ENCODE data around the gene AGPAT3. TPM values are rescaled to one million over a fixed set of nuclear protein-coding genes. Genes with fewer than 3 reads are reported as not detected.

Gene AGPAT3
- total RNA-seq, 1 experiment from 2014 or later = 14.7 TPM

DNA sequence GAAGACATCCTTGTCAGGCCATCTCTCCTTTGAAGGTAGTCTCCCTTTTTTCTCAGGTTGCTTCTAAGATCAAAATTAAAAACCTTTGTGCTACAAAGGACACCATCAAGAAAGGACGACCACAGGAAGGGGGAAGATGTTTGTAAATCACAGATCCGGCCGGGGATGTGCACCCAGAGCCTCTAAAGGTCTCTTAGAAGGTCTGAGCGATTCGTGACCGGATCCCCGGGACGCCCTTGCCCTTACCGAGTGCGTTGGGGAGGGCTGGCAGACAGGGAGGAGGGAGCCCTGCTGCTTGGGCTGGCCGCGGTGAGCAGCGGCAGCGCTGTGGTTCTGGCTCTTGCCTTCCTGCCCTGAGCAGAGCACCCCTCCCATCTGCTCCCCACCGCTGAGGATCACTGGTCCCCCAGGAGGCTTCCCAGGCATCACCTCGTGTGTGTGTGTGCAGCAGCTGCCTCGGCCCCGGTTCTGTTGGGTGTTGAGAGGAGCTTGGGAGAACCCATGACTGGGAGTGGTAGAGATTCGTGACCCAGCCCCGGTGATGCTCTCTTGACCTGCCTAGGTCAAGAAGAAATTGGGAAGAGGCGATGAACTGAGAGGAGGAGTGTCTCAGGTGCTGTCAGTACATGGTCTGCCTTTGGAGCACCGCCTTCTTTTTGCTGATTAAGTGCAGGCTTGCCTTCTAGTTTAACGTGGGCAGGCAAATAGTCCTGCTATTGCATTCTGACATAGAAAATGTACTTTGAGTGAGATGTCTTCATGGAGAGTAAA is 34.5 kb downstream of the AGPAT3 start:
- no peak for DNase-seq (ENCODE audit: low spot score)
- in situ Hi-C loops (cut with HindIII; ENCODE audit: low sequenced_read_pairs) = no loop called here

DNA sequence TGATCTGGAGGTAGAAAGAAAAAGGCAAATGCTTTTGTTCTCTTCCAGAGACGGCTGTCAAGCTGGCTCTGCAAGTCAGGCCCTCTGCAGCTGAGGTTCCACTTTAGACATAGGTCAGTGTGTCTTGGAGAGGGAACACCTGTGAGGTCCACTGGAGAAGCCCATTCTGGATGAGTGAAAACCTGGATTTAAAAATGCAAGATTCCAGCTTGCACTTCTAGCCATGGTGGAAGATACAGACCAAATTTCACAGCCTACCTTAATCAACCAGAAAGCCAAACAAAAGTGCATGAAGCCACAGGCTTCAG is 35.0 kb downstream of the AGPAT3 start:
- in situ Hi-C loops (cut with HindIII; ENCODE audit: low sequenced_read_pairs) = no loop called here
- DNase-seq (ENCODE audit: low spot score) = no peak

DNA sequence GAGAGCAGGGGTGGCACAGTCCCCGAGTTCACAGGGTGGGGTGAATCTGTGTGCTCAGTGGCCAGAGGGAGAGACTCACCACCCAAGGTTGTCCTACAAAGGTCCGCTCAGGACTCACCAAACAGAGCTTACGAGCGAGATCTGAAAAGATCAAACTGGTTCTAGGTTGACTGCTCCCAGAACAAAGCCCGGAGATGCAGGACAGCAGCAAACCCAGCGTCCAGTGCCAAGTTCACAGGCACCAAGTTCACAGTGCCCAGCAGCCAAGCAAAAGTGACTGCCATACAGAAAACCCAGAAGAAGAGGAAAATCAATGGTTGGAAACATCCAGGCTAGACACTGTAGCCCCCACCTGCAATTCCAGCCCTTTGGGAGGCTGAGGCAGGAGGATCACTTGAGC is 35.7 kb downstream of the AGPAT3 start:
- in situ Hi-C loops (cut with HindIII; ENCODE audit: low sequenced_read_pairs) = no loop called here
- DNase-seq (ENCODE audit: low spot score) = no peak

DNA sequence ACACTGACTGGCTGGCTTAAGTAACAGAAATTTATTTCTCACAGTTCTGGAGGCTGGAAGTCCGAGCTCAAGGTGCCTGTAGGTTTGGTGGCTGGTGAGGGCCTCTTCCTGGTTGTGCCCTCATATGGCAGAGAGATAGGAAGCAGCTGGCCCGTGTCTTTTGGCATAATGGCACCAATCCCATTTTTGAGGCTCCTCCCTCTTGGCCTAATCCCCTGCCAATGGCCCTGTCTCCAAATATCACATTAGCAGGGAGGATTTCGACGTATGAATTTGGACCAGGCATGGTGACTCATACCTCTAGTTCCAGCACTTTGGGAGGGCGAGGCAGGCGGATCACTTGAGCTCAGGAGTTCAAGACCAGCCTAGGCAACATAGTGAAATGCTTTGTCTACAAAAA is 37.4 kb downstream of the AGPAT3 start:
- DNase-seq (ENCODE audit: low spot score) = peak; percentile 36
- in situ Hi-C loops (cut with HindIII; ENCODE audit: low sequenced_read_pairs) = no loop called here

DNA sequence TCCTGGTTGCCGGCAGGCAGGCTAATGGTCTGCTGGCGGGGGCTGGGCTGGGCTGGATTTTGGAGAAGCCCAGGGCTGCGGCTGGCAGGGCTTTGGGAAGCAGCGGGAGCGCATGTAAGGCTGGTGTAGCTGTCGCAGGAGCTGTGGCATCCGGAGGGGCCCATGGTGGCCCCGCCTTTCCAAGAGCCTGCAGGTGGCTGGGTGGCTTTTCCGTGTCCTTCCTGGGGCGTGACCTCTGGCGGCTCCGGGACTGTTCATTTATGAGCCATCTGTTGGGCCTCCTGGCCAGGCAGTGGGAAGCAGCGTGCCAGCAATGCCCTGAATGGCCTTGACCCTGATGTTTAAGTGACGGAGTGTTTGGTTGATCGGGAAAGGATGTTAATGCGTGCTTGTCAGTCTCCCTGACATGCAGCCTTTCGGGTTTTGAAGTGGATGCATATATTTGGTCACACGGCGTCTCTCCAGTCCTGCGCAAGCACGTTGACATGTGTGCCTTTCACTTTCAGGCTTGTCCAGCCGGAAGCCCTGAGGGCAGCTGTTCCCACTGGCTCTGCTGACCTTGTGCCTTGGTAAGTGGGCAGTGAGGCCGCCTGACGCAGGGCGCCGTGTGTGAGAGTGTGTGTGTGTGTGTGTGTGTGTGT is 38.5 kb downstream of the AGPAT3 start:
- DNase-seq (ENCODE audit: low spot score) = peak; percentile 62
- in situ Hi-C loops (cut with HindIII; ENCODE audit: low sequenced_read_pairs) = no loop called here

DNA sequence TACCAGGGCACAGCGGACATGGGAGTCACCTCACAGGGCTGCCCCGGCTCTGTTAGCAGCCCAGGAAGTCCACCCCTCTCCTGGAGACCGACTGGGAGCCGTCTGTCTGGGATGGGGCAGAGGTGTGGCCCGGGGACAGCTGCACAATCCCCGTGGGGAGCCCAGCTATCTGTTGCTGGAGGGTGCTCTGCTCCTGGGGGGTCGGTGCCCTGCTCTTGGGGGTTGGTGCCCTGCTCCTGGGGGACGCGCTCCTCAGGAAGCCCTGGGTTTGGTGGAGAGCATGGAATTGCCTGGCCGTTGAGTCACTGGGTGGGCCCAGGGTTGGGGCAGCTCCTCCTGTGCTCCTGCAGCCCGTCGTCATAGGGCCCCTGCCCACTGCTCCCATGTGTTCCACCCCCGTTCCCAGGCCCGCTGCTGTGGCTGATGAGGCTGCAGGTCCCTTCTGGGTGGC is 39.3 kb downstream of the AGPAT3 start:
- in situ Hi-C loops (cut with HindIII; ENCODE audit: low sequenced_read_pairs) = no loop called here
- DNase-seq (ENCODE audit: low spot score) = no peak

DNA sequence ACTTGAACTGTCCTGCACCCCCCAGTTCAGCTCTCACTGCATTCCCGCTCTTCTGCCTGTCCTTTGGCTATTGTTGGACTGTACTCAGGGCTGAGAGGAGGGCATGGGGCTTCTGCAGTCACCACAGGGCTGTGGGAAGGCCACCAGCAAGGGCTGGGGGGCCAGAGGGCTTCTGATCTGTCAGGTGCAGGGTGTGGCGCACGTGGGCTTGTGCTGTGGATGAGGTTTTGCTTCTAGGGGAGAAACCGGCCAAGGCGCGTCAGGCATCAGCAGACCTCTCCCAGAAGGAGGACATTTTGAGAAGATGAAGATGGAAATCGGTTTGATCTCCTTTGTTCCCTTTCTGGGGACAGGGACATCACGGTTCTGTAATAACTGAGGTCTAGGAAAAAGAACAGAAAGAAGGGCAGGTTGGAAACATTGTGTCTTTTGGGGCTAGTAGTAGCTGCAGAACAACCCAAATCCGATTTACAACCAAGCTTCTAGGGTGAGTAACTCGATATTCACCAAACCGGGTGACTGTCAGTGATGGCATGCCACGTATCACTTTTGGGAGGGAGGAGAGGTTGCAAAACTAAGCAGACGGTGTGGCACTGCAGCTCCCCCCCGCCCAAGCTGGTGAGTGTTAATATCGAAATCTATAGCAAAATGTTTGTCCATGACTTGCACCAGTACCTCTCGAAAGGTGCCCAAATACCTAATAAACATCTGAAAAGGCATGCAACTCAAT is 40.9 kb downstream of the AGPAT3 start:
- no peak for DNase-seq (ENCODE audit: low spot score)
- in situ Hi-C loops (cut with HindIII; ENCODE audit: low sequenced_read_pairs) = no loop called here

DNA sequence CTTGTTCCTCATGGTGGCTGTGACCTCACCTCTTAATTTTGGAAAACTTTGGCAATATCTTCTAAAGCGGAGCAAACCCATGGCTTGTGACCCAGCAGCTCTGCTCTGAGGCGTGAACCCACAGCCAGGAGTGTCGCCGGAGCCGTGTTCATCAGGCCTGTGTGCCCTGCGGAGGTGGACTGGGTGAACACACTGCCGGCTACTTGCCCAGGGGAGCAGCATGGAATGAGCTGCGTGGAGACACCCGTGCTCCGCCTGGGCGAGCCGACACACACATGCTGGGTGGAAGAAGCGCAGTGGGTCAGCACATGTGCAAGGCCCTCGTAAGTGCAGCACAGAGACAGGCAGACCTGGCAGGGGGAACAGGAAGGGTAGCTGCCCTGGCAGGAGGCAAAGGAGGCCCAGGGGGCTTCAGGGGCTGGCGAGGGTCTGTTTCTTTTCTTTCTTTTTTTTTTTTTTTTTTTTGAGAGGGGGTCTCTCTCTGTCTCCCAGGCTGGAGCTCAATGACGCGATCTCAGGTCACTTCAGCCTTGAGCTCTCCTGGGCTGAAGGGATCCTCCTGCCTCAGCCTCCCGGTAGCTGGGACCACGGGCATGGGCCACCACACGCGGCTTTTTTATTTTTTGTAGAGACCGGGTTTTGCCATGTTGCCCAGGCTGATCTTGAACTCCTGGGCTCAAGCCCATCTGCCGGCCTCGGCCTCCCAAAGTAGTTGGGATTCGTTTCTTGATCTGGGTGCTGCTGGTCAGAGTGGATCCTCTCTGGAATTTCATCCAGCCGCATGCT is 41.8 kb downstream of the AGPAT3 start:
- in situ Hi-C loops (cut with HindIII; ENCODE audit: low sequenced_read_pairs) = no loop called here
- DNase-seq (ENCODE audit: low spot score) = no peak

DNA sequence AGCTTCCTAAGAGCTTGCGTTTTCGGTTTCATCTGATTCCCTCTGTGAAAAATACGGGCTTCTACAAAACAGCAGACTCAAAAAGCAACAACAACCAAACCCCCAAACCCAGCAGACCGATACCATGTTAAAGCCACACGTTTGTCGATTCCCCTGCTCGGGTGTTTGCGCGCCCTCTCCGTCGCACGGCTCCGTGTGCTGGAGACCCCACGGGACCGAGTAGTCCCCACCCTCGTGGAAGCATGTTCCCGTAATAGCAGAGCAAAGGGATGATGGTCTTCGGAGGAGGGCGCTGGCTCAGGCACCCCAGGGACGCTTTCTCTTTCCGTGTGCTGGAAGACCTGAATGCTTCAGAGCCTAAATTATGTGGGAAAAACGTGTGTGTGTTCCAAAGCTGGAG is 42.7 kb downstream of the AGPAT3 start:
- in situ Hi-C loops (cut with HindIII; ENCODE audit: low sequenced_read_pairs) = no loop called here
- DNase-seq (ENCODE audit: low spot score) = no peak

DNA sequence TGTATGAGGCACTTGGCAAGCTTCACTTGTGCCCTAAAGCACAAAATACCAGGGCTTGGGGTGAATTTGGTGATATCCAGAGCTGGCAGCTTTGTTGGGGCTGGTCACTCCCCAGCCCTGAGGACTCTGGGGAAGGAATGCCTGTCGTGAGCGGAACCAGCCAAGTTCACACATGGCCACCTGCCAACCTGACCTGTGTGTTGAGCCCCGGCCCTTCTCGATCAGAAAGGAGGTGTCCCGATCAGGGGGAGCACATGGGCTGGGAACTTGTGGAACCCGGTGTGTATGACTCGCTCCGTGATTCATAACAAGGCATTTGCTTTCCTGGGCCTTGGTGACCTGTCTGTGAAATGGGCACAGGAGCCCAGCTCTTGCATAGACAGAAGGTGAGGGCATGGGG is 43.1 kb downstream of the AGPAT3 start:
- no peak for DNase-seq (ENCODE audit: low spot score)
- in situ Hi-C loops (cut with HindIII; ENCODE audit: low sequenced_read_pairs) = no loop called here

DNA sequence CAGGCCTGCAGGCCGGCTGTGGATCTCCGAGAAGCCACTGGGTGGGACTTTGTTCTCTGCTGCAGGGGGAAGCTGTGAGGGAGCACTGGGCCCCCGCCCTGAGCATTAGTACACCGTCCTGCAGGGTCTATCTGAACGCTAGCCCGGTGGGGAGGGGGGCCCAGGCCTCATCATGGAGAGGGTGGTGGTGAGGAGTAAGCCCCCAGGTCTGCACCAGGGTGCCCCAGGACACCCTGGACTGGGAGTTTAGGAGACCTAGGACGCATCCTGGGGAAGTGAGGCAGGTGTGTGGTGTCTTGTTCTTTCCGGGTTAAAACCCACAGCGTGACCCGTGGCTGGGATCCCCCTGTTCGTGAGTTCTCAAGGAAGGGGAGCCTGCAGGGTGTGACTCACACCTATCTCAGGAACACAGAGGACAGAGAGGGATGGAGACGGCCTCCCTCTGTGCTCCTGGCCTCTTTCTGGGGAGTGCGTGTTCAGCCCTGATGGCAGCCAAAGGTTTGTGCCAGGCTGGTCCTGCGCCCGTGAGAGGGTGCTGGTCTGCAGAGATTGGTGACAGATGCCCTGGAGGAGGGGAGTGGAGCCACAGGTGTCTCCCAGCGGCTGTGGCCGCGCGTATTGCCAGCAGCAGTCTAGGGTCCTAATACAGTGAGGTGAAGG is 44.8 kb downstream of the AGPAT3 start:
- in situ Hi-C loops (cut with HindIII; ENCODE audit: low sequenced_read_pairs) = no loop called here

DNA sequence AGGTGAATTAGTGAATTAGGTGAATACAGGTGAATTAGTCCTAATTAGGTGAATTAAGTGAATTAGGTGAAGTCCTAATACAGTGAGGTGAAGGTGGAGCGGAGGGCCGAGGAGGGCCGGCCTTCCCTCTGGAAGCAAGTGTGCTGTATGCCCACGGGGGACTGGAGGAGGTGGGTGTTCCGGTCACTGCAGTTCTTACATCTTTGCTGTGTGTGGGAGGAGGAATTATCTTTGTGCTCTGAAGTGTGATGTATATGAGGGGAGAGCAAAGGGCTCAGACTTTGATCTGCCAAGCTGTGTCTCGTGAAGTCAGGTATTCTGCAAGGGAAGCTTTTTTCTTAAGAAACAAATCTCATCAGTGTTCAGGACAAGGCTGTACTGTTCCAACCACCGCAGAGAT is 45.4 kb downstream of the AGPAT3 start:
- in situ Hi-C loops (cut with HindIII; ENCODE audit: low sequenced_read_pairs) = no loop called here
- DNase-seq (ENCODE audit: low spot score) = no peak

More for the DNA sequence above, 44.8 kb downstream of the AGPAT3 start:
- peak; percentile 67 for DNase-seq (ENCODE audit: low spot score)

DNA sequence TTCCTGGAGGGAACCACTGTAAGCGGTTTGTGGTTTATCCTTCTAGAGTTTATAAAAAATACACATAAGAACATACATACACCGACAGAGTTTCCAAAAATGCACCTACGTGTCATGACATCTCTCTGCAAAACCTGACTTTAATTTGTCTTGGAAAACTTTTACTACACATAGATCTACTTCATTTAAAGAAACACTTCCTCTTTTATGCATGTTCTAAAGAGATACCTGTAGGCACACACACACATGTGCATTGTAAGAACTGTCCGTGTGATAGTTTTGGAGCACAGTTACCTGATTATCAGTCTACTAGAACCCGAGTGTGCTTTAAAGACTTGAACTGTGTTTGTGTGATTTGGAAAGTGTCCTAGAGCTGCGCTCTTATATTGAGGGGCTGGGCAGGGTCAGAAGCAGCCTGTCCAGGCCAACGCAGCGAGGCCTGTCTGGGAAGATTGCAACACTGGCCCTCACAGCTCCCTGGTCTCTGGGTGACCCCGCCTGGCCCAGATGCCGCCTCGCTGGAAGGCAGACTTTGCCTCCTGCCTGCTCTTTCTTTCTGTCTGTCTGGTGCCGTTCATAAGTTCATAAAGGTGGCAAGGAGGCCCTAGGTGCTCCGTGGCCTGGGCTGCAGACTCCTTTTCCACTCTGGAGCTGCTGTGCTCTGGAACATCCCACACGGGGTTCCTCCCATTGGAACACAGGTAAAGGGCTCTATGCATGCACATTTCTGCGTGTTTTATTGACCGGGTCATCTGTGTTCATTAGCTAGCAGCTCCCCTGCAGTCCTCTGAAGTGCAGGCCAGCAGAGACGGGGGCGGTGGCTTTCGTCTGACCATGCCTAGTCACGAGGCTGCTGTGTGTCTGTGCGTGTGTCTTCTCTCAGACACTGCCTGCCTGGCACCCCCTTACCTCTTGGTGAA is 46.3 kb downstream of the AGPAT3 start:
- DNase-seq (ENCODE audit: low spot score) = no peak
- in situ Hi-C loops (cut with HindIII; ENCODE audit: low sequenced_read_pairs) = no loop called here

DNA sequence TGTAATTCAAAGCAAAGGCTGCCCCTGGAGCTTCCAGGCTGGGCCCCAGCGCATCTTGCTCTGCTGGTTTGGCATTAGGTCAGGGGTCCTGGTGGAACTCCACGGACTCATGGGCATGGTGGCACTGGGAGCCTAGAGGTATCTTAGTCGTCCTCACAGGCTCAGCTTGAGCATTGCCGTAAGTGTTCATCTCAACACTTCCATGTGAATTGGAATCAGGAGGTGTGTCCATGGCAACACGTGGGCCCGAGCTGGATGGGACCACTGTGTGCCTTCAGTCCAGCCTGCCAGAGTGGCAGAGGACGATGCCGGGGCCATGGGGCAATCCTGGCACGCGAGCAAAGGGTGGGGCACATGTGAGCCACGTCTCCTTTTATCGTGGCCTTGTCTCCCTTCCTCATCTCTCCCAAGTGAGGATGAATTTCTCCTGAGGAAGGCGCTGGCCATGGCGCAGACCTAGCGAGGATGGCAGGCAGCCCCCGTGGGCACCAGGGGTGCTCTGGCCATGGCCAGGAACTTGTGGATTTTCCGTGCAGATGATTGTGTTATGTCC is 47.0 kb downstream of the AGPAT3 start:
- in situ Hi-C loops (cut with HindIII; ENCODE audit: low sequenced_read_pairs) = no loop called here
- DNase-seq (ENCODE audit: low spot score) = no peak

DNA sequence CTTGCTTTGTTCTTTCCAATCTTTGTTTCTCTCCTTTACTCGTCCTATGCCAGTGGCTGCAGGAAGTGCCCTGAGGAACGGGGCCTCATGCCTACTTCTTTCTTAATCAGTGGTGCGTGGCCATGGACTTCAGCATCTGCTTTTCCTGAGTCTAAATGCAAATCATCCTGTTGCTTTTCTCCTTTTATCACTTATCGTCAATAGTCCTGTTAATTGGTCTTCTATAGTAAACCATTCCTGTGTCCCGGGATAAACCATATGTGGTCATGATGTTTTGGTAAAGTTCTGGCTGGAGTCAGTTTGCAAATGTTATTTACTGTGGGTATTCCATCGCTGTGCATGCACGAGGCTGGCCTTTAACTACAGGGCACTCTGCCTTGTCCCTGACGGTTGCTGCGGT is 47.5 kb downstream of the AGPAT3 start:
- DNase-seq (ENCODE audit: low spot score) = no peak
- in situ Hi-C loops (cut with HindIII; ENCODE audit: low sequenced_read_pairs) = no loop called here

DNA sequence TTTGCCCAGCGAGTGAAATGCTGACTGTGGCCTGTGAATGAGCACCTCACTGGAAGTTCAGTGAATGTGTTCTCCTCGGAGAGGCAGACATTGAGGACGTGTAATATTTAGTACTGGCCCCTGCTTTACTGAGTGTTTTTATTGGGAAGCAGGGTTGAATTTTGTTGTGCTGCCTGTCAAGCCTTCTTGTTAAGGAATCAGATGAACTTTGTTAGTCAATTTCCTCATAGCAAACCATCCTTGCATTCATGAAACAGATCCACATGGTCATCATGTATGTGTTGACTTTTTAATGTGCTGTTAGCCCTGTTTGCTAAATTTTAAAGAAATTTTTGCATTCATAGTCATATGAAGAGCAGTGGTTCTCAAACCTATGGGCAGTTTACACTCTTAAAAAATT is 47.9 kb downstream of the AGPAT3 start:
- no peak for DNase-seq (ENCODE audit: low spot score)
- in situ Hi-C loops (cut with HindIII; ENCODE audit: low sequenced_read_pairs) = no loop called here

DNA sequence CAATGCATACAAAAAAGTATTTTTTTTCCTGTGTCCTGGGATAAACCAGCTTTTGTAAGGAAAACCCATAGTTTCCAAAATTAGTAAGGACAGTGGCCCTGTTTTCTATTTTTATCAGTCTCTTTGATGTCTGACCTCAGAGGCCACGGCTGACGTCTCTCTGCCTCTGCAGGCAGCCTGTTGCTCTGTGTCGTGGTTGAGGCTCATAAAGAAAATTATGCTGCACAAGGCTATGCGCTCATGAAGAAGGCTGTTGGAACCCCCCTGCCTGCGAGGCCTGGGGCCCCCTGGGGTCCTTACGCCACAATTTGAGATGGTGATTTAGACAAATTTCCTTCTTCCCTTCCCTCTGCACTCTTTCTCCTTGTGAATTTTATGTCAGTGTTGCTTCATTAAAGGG is 48.9 kb downstream of the AGPAT3 start:
- no peak for DNase-seq (ENCODE audit: low spot score)
- in situ Hi-C loops (cut with HindIII; ENCODE audit: low sequenced_read_pairs) = no loop called here

DNA sequence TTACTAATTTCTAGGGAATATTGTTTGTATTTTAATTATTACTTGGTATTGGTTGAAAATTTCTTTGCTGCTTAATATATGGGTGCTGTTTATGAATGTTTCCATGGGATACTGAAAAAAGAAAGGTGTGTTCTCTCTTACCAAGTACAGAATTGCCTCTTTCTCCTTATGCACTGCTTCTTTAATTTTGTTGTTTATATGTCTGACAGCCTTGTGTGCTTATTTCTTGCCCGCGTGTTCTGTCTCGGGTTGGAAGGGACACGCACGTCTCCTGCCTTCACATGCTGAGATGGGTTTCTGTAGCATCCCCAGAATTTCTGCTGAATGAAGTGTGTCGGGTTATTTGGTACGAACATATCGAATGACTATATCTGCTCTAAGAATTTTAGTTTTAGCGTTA is 51.1 kb downstream of the AGPAT3 start:
- in situ Hi-C loops (cut with HindIII; ENCODE audit: low sequenced_read_pairs) = no loop called here
- DNase-seq (ENCODE audit: low spot score) = peak; percentile 32

Measured in G401 (cell line).